SU-DHL-6 (cell line): Measurements from ENCODE around the gene SMAD6.

ENCODE experiments used
- CTCF ChIP-seq: fragments of 200-600 bp; sonication (generic); IDR thresholded peaks from one replicate; pipeline ENCODE4 v1.5.1; 2017; ENCODE audit warnings: antibody characterized with exemption, mild to moderate bottlenecking, low read length, moderate library complexity; ENCODE audit not compliant: insufficient read depth, poor library complexity, severe bottlenecking
- EZH2phosphoT487 ChIP-seq: fragments of 200-600 bp; sonication (generic), shearing (Covaris generic); conservative IDR thresholded peaks from 2 replicates; pipeline ENCODE4 v1.6.1; 2018; ENCODE audit warnings: mild to moderate bottlenecking, antibody characterized with exemption, low read length, moderate library complexity, mixed read lengths

- no peak for TF ChIP-seq CTCF
- no peak for TF ChIP-seq EZH2phosphoT487
Measured at GRCh38 chr15:66823601-66824000, 121.6 kb downstream of the SMAD6 start.
